Measurements from ENCODE around the gene RARB.

DNA sequence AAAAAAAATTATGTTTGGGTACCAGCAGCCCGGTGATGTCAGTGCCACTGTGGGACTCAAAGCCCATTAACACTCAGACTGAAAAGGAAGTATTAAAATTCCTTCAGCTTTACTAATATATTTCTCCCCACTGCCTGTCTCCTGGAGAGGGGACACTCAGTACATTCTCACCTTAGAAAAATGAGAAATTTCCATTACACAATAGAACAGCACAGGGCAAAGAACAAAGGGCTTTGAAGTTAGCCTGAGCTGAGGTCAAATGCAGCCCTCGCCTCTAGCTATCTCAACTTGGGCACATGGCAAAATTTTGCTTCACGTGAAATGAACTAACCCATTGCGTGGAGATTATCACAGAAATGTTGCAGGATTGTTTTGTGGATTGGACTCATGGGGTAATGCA, 80.8 kb downstream of the RARB start:
- TF ChIP-seq, protein P1, sequence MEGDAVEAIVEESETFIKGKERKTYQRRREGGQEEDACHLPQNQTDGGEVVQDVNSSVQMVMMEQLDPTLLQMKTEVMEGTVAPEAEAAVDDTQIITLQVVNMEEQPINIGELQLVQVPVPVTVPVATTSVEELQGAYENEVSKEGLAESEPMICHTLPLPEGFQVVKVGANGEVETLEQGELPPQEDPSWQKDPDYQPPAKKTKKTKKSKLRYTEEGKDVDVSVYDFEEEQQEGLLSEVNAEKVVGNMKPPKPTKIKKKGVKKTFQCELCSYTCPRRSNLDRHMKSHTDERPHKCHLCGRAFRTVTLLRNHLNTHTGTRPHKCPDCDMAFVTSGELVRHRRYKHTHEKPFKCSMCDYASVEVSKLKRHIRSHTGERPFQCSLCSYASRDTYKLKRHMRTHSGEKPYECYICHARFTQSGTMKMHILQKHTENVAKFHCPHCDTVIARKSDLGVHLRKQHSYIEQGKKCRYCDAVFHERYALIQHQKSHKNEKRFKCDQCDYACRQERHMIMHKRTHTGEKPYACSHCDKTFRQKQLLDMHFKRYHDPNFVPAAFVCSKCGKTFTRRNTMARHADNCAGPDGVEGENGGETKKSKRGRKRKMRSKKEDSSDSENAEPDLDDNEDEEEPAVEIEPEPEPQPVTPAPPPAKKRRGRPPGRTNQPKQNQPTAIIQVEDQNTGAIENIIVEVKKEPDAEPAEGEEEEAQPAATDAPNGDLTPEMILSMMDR (IDR thresholded peaks at IDR 0.05) = no peak
- no peak for TF ChIP-seq POLR2A (IDR thresholded peaks at IDR 0.05)
